NCI-H2196 (cell line): Measurements from ENCODE around the gene ZFAND6.
"Not testable (repeated sequence)": the region's sequence is repeated elsewhere in the genome, so short reads cannot be mapped to it uniquely, and the experiment has no call there.

Experiments
- DNase-seq: peaks from one replicate; lab custom pipeline; 2025; ENCODE audit not compliant: unreplicated experiment; lab: John Stamatoyannopoulos, UW

Gene ZFAND6

DNA sequence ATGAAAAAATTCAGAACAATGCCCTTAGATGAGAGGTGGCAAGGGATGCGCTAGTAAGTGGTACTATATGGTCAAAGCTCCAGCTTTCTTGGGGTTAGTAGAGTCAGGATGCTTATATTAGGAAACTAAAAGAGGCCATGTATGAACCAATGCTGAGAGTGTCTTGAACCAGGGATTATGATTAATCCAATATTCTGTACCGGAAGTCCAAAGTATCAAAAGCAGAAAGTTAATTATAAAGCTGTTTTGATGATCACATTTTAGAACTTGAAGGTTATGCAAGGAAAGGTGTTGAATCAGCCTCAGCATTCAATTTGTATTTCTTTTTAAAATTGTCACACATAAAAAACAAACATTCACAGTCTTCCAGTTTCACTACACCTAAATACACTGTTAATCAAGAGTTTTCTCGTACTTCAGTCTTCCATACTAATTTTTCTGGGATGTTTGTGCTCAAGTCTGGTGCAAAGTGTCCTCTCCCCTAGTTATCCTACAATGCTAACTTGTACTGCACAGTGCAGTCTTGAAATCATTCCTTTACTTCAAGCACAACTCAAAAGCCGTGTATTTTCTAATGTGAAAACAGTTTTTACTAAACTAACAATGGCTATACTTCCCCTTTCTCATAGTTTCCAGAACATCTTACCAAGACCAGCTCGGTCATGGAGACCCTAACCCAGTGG, 82.6 kb downstream of the ZFAND6 start:
- DNase-seq: no peak

DNA sequence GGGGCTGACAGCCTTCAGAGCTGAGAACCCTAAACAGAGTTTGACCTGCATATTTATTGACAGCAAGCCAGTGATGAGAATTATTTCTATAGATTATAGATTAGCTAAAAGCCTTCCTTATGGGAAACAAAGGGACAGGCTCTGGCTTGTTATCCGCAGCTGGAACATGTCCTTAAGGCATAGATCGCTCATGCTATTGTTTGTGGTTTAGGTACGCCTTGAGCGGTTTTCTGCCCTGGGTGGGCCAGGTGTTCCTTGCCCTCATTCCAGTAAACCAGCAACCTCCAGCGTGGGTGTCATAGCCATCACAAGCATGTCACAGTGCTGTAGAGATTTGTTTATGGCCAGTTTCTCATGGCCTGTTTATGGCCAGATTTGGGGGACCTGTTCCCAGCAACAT, 83.2 kb downstream of the ZFAND6 start:
- DNase-seq: no peak

DNA sequence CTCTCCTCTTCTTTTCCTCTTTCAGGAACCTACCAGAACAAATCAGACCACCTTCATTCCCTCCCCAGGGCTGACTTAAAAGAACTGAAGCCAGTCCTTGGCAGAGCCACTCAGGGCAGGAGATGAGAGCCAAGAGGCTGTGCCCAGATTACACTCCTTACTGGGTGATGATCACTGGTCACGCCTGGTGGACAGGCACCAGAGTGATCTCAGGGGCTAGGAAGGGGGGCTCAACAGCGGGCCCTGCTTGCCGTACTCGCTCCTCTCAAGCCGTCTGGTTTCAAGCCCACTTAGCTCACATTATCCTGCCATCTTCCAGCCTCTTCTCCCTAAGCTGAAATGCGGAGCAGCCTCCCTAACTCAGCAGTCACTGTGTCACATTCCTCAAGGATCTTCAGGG, 91.7 kb downstream of the ZFAND6 start:
- DNase-seq: no peak

DNA sequence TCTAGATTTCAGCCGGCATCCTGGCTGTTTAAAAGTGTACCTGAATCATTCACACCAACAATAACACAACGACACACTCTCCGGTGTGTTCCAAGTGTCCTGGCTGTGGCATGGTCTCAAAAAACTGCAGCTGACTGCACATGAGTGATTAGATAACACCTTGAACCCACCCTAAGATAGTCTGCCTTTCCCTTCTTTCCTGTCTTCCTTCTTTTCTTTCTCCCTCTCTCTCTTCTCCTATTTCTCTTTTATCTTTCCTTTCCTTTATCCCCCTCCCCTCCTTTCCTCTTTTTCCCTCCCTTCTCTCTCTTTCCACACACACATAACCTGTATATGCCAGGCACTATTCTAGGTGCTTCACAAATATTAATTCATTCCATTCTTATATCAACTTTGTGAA, 92.1 kb downstream of the ZFAND6 start:
- no peak for DNase-seq

DNA sequence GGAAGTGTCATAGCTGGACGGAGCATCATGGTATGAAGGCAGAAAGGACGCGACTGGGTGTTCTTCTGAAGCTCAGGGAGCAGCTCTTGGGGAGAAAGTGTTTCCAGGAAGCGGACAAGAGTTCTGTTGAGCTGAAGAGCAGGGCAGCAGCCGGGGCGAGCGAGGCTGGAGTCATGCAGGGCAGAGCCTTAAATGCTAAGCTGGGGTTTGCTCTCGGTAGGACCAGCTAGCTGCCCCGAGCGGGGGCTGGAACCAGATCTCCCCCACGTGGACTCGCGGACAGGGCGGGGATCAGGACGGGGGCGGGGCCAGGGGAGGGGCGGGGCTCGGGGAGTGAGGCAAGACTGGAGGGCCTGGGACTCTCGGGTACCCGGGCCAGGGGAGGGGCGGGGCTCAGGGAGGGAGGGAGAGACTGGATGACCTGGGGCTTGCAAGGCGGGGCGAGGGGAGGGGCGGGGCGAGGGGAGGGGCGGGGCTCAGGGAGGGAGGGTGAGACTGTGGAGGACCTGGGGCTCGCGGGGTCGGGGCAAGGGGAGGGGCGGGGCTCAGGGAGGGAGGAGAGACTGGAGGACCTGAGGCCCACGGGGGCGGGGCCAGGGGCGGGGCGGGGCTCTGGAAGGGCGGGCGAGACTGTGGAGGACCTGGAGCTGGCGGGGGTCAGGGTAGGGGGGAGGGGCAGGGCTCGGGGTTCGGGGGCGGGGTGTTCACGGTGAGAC, 92.9 kb downstream of the ZFAND6 start:
- peak; percentile 88 for DNase-seq

DNA sequence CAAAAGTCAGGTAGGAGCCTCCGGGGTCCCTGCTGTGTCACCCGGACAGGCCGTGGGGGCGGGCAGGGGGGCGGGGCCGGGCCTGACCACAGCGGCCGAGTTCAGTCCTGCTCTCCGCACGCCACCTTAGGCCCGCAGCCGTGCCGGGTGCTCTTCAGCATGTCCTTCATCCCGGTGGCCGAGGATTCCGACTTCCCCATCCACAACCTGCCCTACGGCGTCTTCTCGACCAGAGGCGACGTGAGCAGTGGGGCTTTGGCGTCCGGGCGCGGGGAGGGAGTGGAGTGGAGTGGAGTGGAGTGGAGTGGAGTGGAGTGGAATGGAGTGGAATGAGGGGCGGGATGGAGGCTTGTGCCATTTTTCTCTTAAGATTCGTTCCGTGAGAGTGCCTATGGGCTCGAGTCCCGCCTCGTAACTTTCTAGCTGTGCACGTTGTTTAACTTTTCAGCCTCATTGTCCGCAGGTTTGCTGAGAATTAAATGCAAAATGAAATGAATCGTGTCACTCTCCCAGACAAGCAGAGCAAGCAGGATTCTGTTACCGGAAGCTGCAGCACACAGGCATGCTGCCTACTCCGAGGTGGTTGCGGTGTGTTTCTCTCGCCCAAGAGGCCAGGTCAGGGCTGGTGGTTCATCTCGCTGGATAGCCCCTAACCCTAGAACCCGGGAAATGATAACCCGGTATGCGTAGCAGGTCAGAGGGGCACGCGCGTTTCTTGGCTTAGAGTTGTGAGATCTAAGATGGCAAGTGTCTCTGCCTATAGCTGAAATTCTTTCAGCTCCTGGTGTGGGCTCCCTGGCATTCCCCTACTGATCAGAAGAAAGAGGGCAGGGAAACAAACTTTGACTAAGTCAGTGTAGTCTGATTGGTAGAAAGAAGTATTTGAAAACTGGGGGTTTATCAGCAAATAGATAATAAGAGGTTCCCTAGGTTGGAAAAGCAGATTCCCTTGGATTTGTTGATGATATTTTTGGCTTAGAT, 93.7 kb downstream of the ZFAND6 start, which contains the start of gene FAH:
Gene FAH (plus strand): TSS at position 104 of the 981 bp plus-strand sequence. CDS start 56 bp downstream, at position 160.
- DNase-seq: peak; percentile 26

DNA sequence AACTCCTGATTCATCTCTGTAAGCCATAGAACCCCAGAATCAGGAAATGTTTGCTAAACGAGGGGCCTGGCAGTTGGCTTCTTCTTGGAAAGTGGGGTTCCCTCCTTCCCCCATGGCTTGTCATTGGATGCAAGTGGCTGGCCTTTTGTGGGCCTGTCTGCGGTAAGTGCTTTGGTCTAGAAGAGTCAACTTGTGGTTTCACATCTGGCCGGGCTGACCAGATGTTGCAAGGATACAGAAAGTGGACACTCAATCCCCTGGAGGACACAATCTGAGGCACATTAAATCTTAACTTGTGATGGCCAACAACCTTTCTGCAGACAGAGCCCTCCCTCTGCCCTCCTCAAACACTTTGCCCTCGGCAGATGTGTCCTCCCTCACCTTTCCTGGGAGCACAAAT, 94.4 kb downstream of the ZFAND6 start:
- no peak for DNase-seq

DNA sequence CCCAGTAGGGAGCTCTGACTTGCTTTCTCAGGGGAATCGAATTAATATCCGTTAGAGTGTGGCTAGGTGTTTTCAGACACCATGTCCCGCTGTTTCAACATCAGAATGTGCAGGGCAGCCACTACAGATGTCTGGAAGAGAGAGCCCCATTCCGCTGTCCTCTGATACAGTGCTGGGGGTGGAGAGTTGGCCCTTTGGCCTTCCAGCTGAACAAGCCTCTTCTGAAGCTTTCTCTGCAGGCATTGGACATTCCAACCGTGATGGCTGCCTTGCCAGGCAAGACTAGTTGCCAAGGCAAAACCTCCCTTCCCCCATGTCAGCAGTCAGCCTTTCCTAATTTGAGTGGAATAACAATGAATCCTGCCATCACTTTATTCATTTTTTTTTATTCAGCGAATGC, 94.9 kb downstream of the ZFAND6 start:
- no peak for DNase-seq

DNA sequence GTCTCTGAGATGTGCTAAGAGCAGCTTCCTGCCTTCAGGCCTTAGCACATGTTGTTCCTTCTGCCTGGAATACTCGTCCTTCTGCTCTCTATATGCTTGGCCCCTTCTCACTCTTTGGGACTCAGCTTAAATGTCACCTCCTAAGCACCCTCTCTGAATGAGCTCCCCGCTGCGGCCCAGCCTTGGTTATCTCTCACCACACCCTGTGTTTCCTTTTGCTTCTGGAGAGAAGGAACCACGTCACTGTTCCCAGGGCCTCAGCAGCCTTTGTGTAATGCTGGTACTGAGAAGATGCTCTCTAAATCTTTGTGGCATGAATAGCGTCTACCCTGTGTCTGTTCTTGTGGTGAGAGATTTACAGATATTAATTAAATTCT, 95.5 kb downstream of the ZFAND6 start:
- DNase-seq: no peak

DNA sequence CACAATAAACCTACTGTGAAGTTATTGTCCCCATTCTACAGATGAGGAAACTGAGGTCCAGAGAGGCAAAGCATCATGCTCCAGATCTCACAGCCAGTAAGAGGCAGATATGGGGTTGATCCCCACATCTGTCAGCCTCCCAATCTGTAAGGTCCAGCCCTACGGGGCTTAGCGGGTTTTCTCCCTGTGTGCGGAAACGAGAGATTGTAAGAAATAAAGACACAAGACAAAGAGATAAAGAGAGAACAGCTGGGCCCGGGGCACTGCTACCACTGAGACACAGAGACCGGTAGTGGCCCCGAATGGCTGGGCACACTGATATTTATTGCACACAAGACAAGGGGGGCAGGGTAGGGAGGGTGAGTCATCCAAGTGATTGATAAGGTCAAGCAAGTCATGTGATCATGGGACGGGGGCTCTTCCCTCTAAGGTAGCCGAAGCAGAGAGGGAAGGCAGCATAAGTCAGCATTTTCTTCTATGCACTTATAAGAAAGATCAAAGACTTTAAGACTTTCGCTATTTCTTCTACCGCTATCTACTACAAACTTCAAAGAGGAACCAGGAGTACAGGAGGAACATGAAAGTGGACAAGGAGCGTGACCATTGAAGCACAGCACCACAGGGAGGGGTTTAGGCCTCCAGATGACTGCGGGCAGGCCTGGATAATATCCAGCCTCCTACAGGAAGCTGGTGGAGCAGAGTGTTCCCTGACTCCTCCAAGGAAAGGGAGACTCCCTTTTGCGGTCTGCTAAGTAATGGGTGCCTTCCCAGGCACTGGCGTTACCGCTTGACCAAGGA, 96.1 kb downstream of the ZFAND6 start:
- not testable (repeated sequence) for DNase-seq

DNA sequence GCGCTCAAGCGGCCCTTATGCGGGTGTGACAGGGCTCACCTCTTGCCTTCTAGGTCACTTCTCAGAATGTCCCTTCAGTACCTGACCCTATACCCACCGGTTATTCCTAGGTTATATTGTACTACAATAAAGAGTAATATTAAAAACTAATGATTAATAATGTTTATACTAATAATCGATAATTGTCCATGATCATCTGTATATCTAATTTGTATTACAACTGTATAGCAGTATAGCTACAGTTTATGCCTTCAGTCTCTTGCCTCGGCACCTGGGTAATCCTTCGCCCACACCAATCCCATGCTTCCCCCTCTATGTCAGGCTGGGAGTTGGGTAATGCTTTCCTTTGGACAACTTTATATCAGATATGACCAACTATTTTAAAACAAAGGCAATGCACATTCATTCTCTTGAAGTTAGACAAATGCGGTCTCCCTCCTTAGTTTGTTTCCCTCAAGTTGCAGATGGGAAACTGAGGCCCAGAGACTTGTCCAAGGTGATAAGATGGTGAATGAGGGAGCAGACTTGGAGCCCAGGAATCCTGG, 96.8 kb downstream of the ZFAND6 start:
- DNase-seq: no peak

DNA sequence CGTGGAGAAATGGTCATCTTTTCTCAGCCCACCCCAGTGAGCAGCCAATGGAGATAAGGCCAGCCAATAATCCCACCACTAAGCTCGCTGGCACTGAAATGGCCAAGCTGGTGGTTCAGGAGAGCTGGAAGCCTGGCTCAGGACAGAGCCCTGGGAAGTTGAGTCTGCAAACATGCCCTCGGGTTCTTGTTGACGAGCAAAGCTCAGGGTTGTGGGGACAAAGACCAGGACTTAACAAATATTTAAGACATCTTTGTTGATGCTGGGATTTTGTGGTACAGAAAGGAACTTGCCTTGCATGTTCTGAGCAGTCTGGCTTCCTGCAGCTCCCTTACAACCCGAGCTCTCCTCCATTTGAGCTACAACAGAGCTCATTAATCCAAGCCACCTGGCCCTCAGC, 97.7 kb downstream of the ZFAND6 start:
- DNase-seq: no peak

DNA sequence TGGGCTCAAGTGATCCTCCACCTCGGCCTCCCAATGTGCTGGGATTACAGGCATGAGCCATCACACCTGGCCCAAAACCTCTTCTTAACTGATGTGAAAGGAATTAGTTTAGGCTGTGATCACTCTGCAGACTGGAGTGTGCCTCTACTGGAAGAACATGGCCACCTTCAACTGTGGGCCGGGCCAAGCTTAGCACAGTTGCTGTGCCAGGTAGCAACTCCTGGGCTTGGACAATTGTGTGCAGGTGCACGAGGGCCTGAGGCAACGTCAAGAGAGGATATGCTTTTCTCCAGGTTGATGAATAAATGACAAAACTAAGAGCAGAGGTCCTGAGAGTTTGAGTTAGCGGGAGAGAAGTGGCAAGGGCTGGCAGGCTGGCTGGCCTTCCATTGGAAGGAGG, 99.8 kb downstream of the ZFAND6 start:
- no peak for DNase-seq

DNA sequence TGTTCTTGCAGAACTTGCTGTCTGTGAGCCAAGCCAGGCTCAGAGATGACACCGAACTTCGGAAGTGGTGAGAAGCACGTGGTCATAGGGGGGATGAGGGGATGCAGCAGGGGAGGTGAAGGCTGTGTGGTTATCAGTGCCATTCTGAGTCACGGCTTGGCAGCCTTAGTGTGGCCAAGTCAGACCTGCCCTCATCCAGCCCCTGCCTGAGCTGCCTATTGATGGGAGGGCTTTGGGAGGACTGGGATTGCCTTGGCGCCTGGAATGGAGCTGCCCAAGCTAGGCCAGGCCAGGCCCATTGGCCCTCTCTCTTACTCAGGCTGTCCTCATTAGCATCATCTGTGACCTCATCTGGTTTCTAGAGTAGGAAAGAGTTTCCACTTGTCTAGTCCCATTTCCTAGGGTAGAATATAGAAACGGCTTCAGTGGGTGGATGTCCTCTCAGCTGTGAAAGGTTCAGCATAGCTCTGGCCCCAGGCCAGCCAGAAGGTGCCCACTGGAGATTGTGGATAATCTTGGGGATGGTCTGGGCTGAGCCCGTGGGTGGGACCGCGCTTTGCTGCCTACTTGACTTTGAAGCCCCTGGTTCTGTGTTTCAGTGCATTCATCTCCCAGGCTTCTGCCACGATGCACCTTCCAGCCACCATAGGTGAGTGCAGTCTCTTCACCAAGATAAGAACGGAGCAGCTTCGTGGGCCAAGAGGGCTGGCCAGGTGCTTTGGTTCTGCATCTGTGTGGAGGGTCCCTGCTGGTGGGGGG, 100.5 kb downstream of the ZFAND6 start:
- DNase-seq: no peak

DNA sequence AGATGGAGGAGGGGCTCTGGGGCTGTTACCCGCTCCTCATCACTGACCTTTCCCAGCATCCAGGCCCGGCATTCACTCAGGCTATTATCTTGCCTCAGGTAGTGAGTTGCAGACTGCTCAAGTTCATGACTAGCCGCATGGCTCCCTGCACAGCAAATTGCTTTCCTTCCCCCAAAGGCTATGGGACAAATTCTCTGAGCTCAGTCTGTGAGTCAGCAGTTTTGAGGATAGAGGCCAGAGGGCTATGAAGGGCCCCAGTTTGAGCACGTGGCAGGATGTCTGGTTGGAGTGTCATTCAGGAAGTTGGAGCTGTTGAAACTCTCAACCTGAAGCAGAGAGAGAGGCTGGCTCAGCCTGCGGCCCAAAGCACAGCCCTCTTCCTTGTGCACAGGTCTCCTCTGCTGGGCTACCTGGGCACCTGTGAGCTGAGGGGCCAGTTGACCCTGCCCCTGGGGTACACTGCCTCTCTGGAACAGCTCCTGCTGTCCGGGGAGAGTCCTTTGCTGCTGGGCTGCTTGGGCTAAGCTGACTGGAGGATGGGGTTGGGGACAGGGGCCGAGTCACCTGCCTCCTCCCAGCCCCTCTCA, 101.2 kb downstream of the ZFAND6 start:
- DNase-seq: no peak

DNA sequence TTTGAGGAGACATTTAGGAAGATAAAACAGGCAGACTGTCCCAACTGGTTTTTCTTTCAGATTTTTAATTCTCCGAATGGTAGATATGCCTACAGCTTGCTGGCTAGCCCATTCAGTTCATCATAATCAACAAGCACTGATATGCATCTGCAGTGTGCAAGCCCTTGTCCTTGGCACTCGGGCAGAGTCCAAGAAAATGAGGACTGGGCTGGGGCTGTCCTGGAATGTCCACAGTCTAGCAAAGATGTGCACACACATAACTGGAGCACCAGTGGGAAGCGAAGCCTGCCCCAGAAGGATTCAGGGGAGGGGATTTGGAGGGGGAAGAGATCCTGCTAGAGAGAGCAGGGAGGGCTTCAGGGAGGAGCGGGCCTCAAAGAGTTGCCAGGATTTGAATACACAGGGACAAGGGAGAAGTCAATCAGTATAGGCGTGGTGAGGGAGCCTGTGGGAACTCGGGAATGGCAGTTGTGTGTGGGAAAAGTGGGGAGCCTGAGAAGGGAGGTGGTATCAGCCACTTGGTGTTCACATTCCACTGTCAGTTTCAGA, 102.1 kb downstream of the ZFAND6 start:
- no peak for DNase-seq

DNA sequence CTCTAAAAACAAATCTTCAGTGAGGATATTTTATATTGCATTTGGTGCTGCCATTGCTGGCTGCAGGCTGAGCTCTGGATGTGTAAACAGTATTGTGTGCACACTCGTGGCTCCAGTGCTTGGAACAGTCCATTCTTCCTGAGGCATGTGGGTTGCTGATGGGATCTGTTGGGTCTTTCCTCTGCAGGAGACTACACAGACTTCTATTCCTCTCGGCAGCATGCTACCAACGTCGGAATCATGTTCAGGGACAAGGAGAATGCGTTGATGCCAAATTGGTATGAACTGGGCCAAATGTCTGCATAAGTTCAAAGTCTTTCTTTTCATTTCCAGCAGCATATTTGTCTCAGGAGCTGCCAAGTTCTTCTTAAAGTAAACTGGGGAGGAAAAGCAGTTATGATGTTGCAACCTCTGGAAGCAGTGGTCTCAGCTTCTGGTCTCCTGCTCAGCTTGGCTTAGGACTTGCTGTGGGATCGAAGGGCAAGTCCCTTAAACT, 102.6 kb downstream of the ZFAND6 start:
- DNase-seq: no peak

DNA sequence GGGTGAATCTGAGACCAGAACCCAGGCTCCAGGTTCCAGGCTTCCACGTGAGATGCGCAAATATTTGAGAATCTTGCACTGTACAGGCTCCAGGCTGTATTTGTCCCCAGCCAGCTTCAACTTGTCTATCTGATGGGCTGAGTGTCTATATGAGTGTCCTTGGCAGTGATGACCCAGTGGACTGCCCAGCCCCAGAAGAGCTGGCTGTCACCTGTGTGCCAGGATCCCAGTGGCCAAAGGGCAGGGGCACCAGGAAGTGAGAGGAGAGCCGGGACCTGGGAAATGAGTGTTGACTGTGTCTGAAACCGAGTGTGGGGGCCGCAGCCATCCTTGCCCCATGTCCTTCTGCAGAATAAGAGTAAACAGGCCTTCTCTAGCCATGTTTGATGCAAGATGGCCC, 103.7 kb downstream of the ZFAND6 start:
- DNase-seq: no peak

DNA sequence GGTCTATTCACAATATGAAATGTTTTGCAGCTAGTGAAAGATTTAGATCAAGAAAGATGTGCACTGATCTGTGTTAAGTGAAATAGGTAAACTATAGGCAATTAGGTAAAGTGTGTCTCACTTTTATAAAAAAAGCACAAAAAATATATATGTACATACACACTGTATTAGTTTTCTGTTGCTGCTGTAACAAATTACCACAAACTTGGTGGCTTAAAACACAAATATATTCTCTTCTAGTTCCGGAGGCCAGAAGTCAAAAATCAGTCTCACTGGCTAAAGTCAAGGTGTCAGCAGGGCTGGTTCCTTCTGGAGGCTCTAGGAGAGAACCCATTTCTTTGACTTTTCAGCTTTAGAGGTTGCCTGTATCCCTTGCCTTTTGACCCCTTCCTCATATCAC, 104.4 kb downstream of the ZFAND6 start:
- DNase-seq: no peak
